Activated CD4-positive, alpha-beta T cell treated with anti-CD3 and anti-CD28 coated beads for 4 hours (primary cell): Measurements from ENCODE around the gene NCBP3.
"Not testable (repeated sequence)": the region's sequence is repeated elsewhere in the genome, so short reads cannot be mapped to it uniquely, and the experiment has no call there.

ENCODE experiments used
- DNase-seq, 2 donors: peaks; one replicate each; pipeline ENCODE4 v3.0.0-alpha.2; 2020

NCBP3 gene

GRCh38 chr17:3809135-3809534 lies 36.9 kb downstream of the NCBP3 start:
- DNase-seq: no peak

GRCh38 chr17:3808701-3809100 lies 37.3 kb downstream of the NCBP3 start:
- no peak for DNase-seq

GRCh38 chr17:3805581-3805980 lies 40.5 kb downstream of the NCBP3 start:
- no peak for DNase-seq

- DNase-seq: no peak
Observed at GRCh38 chr17:3804503-3804931, 41.5 kb downstream of the NCBP3 start.

- DNase-seq: no peak
Observed at GRCh38 chr17:3803308-3803640, 42.8 kb downstream of the NCBP3 start.

GRCh38 chr17:3802461-3803307 lies 43.4 kb downstream of the NCBP3 start:
- no peak for DNase-seq

GRCh38 chr17:3801792-3802191 lies 44.3 kb downstream of the NCBP3 start:
- no peak for DNase-seq

GRCh38 chr17:3801347-3801746 lies 44.7 kb downstream of the NCBP3 start:
- no peak for DNase-seq

GRCh38 chr17:3800362-3801271 lies 45.4 kb downstream of the NCBP3 start, which contains the start of gene ITGAE:
TSS of gene ITGAE (minus strand) at chr17:3801188. CDS start at chr17:3801144, 44 bp downstream.
- DNase-seq: no peak

GRCh38 chr17:3799181-3799945 lies 46.7 kb downstream of the NCBP3 start:
- DNase-seq: no peak

- no peak for DNase-seq
Observed at GRCh38 chr17:3798273-3799180, 47.5 kb downstream of the NCBP3 start.

GRCh38 chr17:3796822-3797170 lies 49.2 kb downstream of the NCBP3 start:
- no peak for DNase-seq

- DNase-seq: peak; percentile 60 to 69
Observed at GRCh38 chr17:3796110-3796821, 49.8 kb downstream of the NCBP3 start.

GRCh38 chr17:3795390-3796102 lies 50.5 kb downstream of the NCBP3 start:
- no peak for DNase-seq

- peak; percentile 41 to 44 for DNase-seq
Observed at GRCh38 chr17:3794557-3795389, 51.3 kb downstream of the NCBP3 start.

GRCh38 chr17:3794152-3794551 lies 51.9 kb downstream of the NCBP3 start:
- DNase-seq: not testable (repeated sequence)

- not testable (repeated sequence) for DNase-seq
Observed at GRCh38 chr17:3793258-3793657, 52.8 kb downstream of the NCBP3 start.

GRCh38 chr17:3792481-3792880 lies 53.6 kb downstream of the NCBP3 start:
- no peak for DNase-seq

GRCh38 chr17:3788200-3788599 lies 57.8 kb downstream of the NCBP3 start:
- DNase-seq: no peak

- not testable (repeated sequence) for DNase-seq
Observed at GRCh38 chr17:3785323-3785722, 60.7 kb downstream of the NCBP3 start.
